Measurements from ENCODE around the gene SLC6A17.

Gene SLC6A17

DNA sequence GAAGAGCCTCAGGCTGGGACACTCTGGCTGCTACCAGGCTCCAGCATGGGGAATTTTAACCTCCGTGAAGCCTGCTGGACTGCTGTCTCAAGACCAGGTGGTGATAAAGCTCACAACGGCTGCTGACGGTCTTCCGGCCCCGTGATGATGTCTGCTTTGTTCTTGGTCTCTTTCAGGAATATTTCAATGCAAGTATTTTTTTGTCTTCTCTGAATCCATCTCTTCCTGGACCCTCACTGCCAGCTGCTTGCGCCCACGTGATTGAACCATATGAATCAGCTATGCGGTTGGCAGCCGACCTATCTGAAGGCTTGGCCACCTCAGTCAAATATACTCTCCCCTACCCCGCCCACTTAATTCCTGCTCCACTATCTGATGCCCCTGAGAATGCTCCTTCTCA, 14.6 kb upstream of the SLC6A17 start:
- no peak for DNase-seq (ENCODE audit: low spot score)

DNA sequence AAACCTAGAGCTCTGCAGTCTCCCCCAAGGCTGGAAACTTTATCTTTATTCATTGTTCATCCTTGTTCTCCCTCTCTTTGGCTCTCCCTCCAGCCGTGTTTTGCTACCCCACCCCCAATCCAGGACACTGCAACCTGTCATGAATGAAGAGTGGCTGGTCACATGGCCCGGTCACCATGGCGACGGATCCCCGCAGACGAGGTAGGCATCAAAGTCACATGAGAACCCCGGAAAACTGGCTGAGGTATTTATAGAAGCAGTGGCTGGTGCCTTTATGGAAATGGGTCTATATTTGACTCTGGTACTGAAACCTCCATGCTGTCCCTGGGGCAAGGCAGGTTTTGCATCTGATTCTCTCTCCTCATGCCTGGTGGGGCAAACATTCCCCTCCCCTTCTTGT, 13.4 kb upstream of the SLC6A17 start:
- DNase-seq (ENCODE audit: low spot score), result no peak

DNA sequence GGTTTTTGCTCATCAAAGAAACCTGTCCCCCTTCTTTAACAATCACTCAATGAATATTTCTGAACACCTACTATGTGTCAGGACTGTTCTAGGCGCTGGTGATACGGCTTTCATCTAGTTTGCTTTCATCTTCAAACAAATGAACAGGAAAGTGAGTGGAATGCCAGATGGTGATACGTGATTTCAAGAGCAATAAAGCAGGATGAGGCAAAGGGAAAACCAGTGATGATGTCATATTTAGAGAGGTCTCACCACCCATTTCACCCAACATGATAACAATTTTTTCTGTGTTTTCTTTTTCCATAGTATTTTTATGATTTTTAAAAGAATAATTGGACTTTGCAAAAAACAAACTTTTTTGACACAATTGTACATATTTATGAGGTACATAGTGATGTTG, 11.3 kb upstream of the SLC6A17 start:
- DNase-seq (ENCODE audit: low spot score), result no peak

DNA sequence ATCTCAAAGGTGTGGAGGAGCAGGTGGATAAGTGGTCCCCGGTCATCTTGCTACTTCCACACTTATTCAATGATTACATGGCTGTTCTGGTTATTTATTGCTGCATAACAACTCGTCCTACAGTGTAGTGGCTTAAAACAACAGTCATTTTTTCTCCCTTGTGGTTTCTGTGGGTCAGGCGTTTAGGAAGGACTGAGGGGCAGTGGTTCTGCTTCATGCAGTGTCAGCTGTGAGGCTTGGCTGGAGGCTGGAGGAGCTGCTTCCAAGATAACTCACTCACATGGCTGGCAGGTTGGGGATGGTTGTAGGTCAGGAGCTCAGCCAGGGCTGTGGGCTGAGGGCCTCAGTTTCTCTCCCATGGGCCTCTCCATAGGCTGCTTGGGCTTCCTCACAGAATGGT, 5.9 kb upstream of the SLC6A17 start:
- no peak for DNase-seq (ENCODE audit: low spot score)

DNA sequence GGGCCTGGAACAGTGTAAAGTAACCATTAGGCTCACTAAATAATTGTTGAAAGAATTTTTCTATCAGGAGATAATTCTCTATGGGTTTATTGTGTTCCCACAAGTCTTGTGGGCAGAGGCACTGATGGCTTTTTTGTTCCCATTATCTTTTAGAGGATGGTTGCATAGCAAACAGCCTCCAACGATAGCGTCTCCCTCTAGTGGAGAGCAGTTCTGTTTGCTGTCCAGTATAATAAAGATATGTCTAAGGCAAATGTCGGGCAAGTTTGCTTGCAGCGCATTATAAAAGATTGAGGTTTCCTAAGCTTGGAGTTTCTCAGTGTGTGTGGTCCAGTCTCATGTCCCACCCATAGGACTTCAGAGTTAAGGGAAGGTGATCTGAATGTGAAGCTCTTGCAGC, 1.3 kb upstream of the SLC6A17 start:
- no peak for DNase-seq (ENCODE audit: low spot score)

DNA sequence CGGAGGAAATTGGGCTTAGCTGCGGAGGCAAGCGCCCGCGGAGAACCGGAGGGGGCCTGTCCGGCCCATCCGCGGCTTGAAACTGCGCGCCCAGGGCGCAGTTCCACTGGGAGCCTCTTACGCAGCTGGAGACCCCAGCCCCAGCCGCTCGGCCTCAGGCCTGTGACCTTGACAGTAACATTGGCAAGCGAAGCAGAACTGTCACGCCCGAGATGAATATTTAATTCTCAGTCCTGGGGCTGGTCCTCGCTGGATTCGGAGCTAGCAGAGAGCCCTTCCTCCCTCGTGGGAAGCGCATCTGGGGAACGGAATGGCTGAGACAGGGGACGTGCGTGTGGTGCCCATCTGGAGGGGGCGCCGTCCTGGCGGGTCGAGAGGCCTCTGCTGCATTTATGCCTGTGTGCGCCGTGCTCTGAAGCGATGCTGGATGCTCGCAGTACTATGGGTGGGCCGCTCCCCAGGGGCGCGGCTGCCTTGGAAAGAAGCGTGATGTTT, 928 bp downstream of the SLC6A17 start:
- DNase-seq (ENCODE audit: low spot score), result no peak

DNA sequence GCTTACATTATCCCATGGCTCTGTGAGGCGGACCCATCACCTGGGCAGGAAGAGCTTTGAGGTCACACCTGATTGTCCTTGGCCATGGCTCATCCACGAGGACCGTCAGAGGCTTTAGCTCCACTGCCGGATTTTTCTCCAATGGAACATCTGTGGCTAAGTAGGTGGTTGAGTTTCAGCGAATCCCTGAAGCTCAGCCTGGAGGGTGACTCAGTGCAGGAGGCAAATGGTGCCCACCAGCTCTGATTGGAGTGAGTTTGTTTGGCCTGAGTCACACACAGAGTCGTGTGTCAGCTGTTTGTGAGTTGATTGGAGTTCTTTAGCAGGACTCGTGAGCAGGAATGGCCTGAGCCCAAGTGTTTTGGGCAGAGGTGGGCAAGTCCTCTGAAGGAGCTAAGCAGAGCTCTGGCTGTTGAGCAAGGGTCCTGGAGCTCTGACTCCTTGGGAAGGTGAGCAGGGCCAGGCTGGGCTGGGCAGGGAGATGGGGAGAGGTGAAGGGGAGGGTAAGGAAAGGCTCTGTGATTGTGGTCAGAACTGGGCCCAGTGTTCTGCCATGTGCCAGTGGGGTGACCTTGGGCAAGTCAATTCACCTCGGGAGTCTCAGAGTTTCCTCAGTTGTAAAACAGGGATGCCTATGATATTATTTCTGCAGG, 2.0 kb downstream of the SLC6A17 start:
- DNase-seq (ENCODE audit: low spot score), result no peak

DNA sequence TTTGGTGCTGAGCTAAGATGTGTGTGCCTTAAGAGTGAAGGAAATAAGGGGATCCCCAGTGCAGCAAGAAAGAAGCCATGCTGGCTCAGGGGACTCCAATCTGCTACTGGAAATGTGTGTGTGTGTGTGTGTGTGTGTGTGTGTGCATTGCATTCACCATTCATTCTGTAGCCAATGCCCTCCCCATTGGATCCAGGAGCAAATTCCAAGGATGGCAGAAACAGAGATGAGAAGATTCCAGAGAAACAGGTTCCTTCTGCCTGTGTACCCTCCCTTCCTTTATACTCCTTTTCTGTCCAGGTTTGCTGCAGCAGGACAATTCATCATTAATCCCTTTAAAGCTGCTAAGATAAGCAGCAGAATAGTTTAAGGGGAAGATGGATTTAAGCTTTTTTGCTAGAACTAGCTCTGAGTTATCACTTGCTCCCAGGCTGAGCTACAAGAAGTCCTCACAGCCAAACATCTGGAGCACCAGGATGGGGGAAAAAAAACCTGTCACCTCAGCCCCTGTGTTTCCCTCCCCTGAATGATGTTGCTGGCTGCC, 3.2 kb downstream of the SLC6A17 start:
- DNase-seq (ENCODE audit: low spot score), result no peak

DNA sequence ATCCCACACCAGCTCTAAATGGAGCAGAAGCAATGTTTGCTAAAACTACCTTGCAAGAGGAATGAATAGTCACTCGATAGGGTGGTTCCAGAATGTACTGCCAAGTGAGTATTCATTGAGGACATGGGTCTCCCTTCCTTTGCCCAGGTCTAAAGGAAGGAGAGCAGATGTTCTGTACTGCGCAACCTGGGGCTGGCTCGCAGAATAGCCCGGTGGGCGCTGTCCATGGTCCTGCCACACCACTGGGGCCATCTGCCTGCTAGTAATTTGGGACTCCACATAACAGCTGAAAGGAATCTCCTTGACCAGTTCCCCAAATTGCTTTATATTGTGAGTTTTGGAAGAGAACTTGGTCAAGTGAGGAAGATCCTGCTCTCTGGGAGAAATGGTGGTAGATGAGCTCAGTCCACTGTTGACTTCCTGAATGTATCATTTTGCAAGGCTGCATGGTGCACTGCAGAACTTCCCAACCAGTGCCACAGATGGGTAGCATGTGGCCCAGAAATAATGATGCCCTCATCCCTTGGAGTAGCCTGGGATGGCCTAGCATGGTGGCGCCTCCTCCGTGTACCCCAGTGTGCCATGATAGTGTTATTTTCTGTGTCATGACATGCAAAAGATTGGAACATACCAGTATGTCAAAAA, 5.7 kb downstream of the SLC6A17 start:
- DNase-seq (ENCODE audit: low spot score), result peak; percentile 15

DNA sequence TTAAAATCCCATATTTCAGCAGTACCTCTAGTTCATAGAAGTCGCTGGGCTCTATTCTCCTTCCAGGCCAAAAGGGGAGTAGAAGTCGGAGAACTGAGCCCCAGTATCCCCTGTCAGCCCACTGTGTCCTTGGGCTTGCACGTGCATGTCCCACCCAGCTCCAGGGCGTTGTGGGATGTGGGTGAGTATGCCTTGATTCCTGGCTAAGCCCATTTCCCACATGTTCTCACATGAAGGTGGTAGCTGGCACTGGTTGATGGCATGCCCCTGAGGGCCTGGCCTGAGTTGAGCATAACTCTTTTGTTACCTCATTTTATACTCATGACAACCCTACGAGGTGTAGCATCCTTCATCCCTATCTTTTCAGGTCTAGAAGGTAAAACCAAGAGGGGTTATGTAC, 8.0 kb downstream of the SLC6A17 start:
- DNase-seq (ENCODE audit: low spot score), result no peak

DNA sequence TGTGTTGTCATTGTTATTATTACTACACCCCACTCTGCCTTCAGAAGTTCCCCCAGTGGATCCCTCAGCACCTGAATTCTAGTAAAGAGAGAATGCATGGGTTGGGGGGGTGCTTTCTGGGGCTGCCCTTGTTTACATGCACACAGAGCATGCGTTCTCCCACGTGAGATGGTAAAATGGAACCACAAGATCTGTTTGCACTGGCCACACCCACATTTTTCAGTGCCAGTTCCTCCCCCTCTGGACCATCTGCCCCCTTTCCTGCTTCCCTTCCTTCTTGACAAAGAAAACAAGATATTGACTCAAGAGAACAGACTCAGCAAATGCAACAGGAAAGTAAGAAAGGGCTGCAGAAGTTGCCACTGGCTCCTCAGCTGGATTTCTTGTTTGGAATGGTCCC, 8.9 kb downstream of the SLC6A17 start:
- no peak for DNase-seq (ENCODE audit: low spot score)

DNA sequence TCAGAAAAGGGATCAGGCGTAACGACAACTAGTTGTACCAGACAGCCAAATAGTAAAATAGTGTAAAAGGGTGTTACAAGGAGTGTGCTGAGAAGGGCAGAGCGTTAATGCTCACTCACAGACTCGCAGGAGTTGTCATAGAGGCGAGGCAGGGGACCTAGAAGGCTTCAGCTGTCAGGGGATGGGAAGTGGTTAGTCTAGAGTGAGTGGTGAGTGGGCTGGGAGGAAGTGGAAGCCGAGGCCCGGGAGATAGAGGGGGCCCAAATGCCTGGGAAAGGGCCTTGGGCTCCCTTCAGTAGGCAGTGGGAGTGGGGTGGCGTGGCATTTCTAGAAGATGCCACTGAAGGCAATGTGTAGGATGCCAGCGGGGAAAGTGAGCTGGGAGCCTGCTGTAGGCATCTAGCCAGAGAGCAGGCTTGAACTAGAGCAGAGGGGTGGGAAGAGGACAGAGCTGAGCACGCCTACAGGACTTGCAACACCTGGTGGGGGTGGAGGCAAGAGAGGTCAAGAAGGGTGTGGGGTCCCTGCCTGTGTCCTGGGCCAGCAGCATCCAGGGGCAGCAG, 10.3 kb downstream of the SLC6A17 start:
- DNase-seq (ENCODE audit: low spot score), result no peak

DNA sequence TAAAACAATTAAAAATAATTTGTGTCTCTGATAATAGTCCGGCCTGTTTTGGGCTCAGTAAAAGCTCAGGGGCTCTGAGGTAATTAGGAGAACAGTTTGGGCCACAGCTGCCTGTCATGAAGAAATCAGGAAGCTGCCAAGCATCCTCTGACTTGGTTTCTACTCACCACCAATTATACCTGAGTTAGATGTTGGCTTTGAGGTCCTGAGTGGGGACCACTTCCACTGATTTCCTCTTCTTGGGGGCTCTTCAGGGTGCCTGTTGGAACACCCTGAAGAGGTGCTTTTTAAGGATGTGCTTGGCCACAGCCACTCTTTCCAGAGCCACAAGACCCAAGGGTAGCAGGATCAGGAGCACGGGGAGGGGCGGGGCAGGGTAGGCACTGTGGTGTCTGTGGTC, 10.9 kb downstream of the SLC6A17 start:
- DNase-seq (ENCODE audit: low spot score), result no peak

DNA sequence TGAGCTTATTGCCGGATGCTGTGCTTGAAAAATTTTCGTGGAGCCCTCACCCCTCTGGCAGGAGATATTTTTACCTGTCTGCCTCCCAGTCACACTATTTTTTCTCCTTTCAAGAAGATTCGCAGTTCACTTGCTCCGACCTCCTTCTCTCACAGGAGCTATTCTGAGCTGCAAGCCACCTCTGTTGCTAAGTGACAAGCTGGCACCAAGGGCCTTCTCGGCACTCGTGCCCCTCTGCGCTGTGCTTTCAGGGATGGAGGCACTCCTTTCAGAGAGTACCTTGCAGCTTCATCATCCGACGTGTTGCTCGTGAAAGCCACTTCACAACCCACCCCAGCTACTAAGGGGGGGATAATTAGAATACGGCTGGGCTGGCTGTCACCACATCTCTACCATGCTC, 11.6 kb downstream of the SLC6A17 start:
- DNase-seq (ENCODE audit: low spot score), result no peak

DNA sequence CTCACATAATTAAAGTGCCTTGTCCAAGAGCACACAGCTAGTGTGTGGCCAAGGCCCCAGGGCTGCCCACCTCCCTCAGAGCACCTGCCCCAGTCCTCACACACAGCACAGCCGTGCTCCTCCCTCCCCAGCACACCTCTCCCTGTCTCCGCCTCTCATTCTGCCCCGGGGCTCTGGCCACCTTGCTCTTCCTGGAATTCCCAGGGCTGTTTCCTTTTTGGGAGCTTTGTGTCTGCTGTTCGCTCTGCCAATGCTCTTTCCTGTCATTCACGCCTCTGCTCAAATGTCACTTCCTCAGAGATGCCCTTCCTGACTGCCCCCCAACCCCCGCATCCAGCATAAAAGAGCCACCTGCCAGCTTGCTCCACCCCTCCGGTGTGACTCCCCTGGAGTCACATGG, 13.3 kb downstream of the SLC6A17 start:
- no peak for DNase-seq (ENCODE audit: low spot score)

DNA sequence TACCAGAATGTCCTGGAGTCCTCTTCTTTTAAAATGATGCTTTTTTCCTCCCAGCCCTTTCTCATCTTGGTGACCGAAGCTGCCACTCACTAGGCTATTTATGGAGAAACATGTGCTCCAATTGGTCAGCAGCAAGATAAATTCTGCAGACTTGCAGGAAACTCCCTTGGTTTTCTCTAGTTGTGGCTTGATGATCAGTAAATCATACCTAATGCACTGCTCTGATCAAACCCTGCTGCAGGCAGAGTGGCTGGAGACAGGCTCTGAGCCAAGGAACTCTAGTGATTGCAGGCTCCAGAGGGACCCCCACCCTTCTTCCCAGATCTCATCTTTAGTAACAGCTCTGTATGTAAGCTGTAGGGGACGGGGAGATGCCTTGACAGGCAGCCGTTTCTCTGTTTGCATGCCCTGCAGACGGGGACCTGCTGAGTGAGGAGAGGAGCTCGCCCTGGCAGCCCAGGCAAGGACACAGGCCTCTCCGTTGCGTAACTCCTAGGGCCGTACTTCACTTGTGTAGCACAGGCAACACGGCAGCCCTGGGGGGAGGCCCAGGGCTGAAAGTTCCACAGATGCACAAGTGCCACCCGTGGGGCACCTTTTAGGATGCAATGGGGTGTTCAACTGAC, 14.5 kb downstream of the SLC6A17 start:
- DNase-seq (ENCODE audit: low spot score), result no peak

DNA sequence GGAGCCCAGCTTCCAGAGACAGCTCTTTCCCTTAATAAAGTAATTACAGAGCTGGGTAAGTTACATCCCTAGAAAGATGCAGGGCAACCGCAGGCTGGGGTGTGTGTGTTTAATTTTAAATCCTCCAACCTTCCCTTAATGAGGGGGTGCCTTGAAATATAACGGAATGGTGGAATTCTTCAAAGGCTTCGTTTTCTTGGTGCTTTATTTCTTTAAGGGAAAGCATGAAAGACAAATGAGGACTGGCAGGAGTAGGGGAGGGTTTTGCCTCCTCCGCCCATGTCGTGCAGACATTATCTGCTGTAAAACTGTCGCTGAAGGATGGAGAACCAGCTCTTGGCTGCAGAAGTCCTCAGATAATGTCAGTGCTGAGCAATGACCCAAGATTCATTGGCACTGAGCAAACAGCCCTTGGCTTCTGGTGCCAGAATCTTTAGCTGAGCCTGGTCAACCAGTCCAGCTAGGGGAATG, 15.5 kb downstream of the SLC6A17 start:
- no peak for DNase-seq (ENCODE audit: low spot score)

DNA sequence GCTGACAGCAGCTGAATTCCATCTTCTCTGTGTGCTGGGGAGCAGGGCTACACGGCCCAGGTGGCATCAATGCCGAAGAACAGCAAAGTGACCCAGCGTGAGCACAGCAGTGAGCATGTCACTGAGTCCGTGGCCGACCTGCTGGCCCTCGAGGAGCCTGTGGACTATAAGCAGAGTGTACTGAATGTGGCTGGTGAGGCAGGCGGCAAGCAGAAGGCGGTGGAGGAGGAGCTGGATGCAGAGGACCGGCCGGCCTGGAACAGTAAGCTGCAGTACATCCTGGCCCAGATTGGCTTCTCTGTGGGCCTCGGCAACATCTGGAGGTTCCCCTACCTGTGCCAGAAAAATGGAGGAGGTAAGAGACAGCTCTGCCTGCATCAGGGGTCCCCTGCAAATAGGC, 16.6 kb downstream of the SLC6A17 start:
- no peak for DNase-seq (ENCODE audit: low spot score)

DNA sequence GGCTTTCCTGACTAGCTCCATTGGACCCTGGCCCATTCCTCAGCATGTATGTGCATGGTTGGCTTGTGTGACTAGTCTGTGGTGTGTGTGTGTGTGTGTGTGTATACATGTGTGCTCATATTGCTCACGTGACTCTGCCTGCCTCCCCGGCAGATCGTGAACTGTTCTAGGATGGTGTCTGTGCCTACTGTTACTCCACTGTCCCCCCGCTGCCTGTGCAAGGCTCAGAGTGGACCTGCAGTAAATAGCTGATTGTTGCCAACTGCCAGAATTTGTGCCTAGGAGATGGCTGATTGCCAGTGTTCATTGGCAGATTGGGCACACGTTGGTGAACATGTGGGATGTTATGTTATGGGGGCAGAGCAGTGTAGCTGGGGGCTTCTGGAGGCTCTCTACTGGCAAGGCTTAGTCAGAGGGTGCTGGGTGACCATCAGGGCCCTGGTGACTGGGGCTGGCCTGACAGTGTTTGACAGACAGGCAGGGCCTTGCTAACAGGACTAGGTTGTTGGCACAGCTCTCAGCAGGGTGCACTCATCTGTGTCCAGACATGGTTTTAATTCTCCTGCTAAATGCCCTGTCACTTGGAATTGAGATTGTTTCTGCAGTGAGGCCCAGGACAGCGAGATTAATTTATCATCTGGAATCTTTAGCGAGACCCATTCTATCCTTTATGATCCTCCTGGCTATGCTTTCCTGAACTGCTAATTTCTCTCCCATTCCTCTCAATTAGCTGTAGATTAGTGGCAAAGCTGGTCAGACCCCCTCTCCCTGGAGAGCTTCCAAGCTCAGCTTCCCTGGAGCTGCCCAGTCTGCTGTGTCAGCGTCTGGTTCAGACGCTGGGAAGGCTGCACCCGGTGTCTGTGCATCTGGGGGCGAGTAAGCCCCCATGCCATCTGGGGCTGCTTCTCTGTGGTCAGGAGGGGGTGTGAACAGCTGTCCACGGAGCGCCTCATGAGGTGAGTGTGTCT, 20.8 kb downstream of the SLC6A17 start:
- DNase-seq (ENCODE audit: low spot score), result no peak

DNA sequence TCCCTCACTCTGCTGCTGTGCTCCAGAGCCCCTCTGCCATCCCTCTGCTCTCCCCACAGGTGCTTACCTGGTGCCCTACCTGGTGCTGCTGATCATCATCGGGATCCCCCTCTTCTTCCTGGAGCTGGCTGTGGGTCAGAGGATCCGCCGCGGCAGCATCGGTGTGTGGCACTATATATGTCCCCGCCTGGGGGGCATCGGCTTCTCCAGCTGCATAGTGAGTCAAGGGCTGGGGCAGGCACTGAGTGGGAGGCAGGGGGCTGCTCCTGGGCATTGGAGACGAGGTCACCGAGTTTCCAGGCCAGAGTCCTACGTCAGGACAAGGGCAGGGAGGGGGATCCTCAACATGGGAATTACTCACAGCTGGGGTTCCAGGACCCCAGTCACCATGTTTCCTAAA, 21.7 kb downstream of the SLC6A17 start:
- DNase-seq (ENCODE audit: low spot score), result no peak

DNA sequence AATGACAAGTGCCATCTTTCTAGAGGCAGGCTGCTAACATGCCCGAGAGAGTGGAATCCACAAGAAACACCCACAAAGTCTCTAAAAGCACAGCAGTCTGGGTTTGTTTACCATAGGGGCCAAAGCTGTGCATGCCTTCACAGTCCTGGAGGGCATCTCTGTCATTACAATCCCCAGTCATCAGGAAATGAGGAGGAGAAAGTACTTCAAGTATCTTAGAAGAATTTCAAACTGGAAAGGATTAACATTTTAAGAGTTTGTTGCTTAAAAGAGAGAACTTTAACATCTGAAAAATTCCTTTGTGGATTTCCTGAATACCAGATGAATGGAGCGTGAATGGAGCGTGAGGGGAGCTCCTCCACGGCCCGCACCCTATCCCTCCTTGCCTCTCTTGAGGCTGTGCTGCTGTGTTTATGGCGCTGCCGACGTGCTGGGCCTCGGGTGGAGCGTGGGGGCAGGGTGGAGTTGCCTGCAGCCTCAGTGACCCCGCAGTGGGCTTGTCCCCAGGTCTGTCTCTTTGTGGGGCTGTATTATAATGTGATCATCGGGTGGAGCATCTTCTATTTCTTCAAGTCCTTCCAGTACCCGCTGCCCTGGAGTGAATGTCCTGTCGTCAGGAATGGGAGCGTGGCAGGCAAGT, 23.3 kb downstream of the SLC6A17 start:
- DNase-seq (ENCODE audit: low spot score), result no peak

Data from CD4-positive, alpha-beta T cell treated with Interleukin-15 for 4 hours (primary cell).